ENCODE results near the gene RPL23. TPM values are rescaled to one million over a fixed set of nuclear protein-coding genes. Genes with fewer than 3 reads are reported as not detected.

RPL23 gene
- total and polyA plus RNA-seq, 8 donors = 89.8 to 3,359 (median 1,467) TPM

DNA sequence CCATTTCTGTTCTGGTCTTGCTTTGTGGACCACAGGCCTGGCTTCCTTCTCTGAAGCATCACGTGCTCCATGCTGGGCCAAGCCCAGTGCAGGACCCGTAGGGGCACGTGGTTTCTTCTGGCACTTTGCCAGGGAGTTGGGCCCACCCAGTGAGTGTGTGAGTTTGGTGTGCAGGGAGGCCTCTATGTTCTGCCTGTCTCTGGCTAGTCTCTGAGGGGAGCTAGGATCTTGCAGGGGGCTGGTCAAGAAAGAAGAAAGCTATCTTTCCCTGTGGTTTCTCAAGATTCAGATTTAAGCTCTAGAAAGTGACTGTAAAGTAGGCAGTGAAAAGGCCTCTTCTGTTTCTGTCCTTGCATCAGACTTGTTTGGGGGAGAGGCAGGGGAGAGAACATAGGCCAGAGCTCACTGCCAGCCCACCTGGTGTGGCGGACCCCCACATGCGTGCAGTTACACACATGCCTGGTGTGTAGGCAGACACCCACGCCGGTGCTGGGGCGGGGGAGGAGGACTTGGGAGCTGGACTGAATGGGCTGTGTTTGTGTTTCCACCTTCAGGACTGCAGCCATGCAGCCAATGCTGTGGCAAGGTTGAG, 28.2 kb upstream of the RPL23 start:
- H3K27ac ChIP-seq = peak overlapping the region; percentile 32 to 75 (median 71)
- peak overlapping the region in 1 of 4 donors; percentile 9 for H3K4me3 ChIP-seq
- H3K27me3 ChIP-seq = no peaks in the 10 kb centered on the region
- peak; percentile 52 to 94 for DNase-seq
- WGBS, 5 donors = 11 to 25% (median 11%) methylated on average over 8 of the region's 8 CpGs
- no peaks in the 10 kb centered on the region for H3K9me3 ChIP-seq
- TF ChIP-seq POLR2AphosphoS5 (IDR thresholded peaks at IDR 0.05) = peak; percentile 57 to 84 (median 58)
- TF ChIP-seq, protein P1, sequence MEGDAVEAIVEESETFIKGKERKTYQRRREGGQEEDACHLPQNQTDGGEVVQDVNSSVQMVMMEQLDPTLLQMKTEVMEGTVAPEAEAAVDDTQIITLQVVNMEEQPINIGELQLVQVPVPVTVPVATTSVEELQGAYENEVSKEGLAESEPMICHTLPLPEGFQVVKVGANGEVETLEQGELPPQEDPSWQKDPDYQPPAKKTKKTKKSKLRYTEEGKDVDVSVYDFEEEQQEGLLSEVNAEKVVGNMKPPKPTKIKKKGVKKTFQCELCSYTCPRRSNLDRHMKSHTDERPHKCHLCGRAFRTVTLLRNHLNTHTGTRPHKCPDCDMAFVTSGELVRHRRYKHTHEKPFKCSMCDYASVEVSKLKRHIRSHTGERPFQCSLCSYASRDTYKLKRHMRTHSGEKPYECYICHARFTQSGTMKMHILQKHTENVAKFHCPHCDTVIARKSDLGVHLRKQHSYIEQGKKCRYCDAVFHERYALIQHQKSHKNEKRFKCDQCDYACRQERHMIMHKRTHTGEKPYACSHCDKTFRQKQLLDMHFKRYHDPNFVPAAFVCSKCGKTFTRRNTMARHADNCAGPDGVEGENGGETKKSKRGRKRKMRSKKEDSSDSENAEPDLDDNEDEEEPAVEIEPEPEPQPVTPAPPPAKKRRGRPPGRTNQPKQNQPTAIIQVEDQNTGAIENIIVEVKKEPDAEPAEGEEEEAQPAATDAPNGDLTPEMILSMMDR (IDR thresholded peaks at IDR 0.05) = no peak
- H3K4me1 ChIP-seq = peaks cover 89 to 100% (median 98%) of the 10 kb centered on the region in 4 donors
- intact Hi-C loops (cut with DNase I; ENCODE audit: low total_unique reads) = no loop called here
- H3K36me3 ChIP-seq = peaks cover 25 to 86% (median 69%) of the 10 kb centered on the region in 4 donors

DNA sequence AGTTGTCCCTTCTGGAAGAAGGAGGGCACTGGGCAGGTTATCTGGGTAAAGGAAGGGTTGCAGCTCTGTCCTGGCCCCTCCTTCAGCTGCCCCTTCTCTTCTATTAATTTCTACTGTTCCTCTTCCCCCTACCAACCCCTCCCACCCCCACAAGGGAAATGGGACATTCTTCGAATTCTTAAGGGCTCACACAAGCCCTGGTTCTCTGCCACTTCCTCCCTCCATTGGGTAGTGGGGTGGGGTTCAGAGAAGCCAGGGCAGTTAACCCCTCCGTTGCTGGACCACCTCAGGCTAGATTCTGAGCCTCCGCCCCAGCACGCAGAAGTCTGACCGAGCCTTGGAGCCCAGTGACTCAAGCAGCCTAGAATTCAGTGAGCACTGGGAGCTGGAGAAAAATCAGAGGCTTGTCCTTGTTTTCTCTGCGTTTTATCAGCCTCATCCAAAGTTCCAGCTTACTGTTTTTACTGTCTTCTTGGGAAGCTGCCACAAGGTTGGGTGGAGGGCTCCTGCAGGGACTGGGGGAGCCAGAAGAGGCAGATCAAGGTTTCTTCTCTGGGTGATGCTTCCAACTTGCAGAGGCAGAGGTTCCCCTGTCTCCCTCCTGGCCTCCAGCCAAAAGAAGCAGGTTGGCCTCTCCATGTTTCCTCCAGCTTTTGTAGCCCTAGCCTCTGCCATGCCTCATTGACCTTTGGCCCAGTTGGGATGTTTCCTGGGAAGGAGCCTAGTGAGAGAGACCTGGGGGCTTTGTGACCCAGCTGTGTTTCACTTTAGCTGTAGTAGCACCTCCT, 26.6 kb upstream of the RPL23 start:
- Histone ChIP-seq H3K36me3 (peaks cover 18 to 74% (median 60%) of the 10 kb centered on the region in 4 donors), H3K27ac (peak overlapping the region; percentile 31 to 75 (median 71)), H3K4me1 (peaks cover 86 to 100% (median 97%) of the 10 kb centered on the region in 4 donors), H3K4me3 (peak overlapping the region in 1 of 4 donors; percentile 17), H3K9me3 (no peaks in the 10 kb centered on the region), H3K27me3 (no peaks in the 10 kb centered on the region)
- whole genome bisulfite sequencing, 5 donors = 21 to 42% (median 31%) methylated on average over 6 of the region's 6 CpGs
- DNase-seq = peak in 1 of 2 donors; percentile 84
- TF ChIP-seq POLR2AphosphoS5 (IDR thresholded peaks at IDR 0.05) = peak in 1 of 3 donors; percentile 18
- no peak for TF ChIP-seq POLR2A (IDR thresholded peaks at IDR 0.05)
- intact Hi-C loops (cut with DNase I; ENCODE audit: low total_unique reads) = no loop called here

DNA sequence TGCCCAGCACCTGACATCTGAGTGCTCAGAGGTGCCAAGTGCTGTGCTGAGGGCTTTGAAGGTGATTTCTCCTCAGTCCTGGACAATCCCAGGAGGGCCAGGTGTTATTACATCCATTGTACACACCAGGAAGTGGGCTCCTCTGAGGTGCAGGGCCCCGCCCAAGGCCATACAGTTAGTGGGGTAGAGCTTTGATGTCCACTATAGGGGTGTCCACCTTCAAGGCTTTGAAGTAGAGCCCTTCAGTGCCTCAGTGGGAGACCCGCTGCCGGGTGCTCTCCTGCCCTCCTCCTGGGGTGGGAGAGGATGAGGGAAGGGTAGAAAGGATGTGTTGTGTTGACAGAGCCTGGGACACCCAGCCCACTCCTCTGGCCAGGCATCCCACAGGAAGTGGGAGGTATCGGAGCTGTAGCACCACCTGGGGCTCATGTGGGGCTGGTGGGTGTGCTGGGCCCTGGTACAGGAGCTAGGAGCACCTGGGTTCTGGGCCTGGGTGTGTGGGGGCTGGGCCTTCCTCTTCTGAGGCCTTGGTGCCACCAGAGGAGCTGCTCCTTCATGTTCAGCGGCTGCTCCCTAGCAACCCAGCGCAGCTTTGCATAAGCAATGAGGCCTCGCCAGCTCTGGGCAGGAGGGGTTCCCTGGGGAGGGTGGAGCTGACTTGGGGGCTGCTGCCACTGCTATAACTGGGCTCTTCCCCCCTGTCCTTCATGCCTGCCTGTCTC, 23.8 kb upstream of the RPL23 start:
- TF ChIP-seq POLR2AphosphoS5 (IDR thresholded peaks at IDR 0.05) (no peak), POLR2A (IDR thresholded peaks at IDR 0.05) (no peak), EP300 (IDR thresholded peaks at IDR 0.05) (no peak)
- TF ChIP-seq, protein P1 (IDR thresholded peaks at IDR 0.05) = no peak
- Histone ChIP-seq H3K27me3 (no peaks in the 10 kb centered on the region), H3K4me1 (peaks cover 86 to 100% (median 98%) of the 10 kb centered on the region in 4 donors), H3K4me3 (peak overlapping the region in 1 of 4 donors; percentile 3), H3K36me3 (peaks cover 18 to 58% (median 49%) of the 10 kb centered on the region in 4 donors), H3K9me3 (no peaks in the 10 kb centered on the region), H3K27ac (peak overlapping the region in 4 of 5 donors; percentile 25 to 97 (median 81))
- peak in 1 of 2 donors; percentile 68 for DNase-seq
- intact Hi-C loops (cut with DNase I; ENCODE audit: low total_unique reads) = no loop called here
- WGBS, 5 donors = 54 to 63% (median 57%) methylated on average over 4 to 7 of the region's 7 CpGs

DNA sequence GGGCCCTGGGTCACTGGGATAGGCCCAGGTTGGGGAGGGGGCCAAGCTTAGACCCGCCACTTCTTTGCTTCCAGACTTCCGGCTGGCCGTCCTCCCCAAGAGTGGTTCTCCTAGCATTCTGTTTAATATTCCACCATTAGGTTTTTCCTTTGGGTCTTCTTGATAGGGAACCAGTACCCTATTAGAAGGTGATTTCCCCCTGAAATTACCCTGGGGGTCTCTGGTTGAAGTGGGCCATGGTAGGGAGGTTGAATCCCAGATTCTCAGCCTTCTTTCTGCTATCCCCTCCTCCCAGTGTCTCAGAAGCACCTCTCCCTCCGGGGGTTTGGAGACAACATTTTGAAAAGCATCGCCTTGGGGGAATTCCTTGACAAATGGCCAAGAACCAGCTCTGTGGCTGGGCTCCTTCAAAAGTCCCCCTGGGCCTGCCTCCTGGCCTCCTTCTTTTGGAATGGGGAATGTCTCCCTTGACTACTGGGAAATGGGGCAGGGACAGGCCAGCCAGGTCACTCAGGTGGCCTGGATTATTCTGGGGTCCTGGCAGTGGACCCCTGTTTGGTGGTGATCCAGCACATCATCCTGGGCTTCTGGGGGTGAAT, 22.1 kb upstream of the RPL23 start:
- no peaks in the 10 kb centered on the region for H3K9me3 ChIP-seq
- peaks cover 82 to 96% (median 92%) of the 10 kb centered on the region in 4 donors for H3K4me1 ChIP-seq
- intact Hi-C loops (cut with DNase I; ENCODE audit: low total_unique reads) = no loop called here
- H3K27me3 ChIP-seq = no peaks in the 10 kb centered on the region
- H3K4me3 ChIP-seq = no peak overlapping the region
- TF ChIP-seq, protein P1 (IDR thresholded peaks at IDR 0.05) = no peak
- TF ChIP-seq POLR2AphosphoS5 (IDR thresholded peaks at IDR 0.05) = no peak
- no peak for TF ChIP-seq POLR2A (IDR thresholded peaks at IDR 0.05)
- TF ChIP-seq EP300 (IDR thresholded peaks at IDR 0.05) = no peak
- WGBS, 5 donors = 58 to 80% (median 71%) methylated on average over 5 of the region's 5 CpGs
- peak in 1 of 2 donors; percentile 34 for DNase-seq
- H3K36me3 ChIP-seq = peaks cover 15 to 45% (median 37%) of the 10 kb centered on the region in 4 donors
- peak overlapping the region; percentile 95 to 98 (median 97) for H3K27ac ChIP-seq
